Measurements from ENCODE around the gene ANKS6.

Gene ANKS6

GRCh38 chr9:98830554-98830953 lies 34.2 kb upstream of the ANKS6 start:
- Histone ChIP-seq H3K9me3 (ENCODE audit: control insufficient read depth, insufficient read depth, low read length) (no peaks in the 10 kb centered on the region), H3K27me3 (ENCODE audit: control insufficient read depth, low read length) (no peaks in the 10 kb centered on the region), H3K4me1 (ENCODE audit: control insufficient read depth, low read length) (no peaks in the 10 kb centered on the region), H3K4me3 (ENCODE audit: low read length) (no peak overlapping the region), H4K20me1 (ENCODE audit: control insufficient read depth, insufficient read depth, low read depth, low read length) (no peaks in the 10 kb centered on the region), H3F3A (ENCODE audit: control insufficient read depth, insufficient read depth) (no peaks in the 10 kb centered on the region), H3K79me2 (ENCODE audit: control insufficient read depth, low read length) (no peaks in the 10 kb centered on the region), H3K36me3 (ENCODE audit: control insufficient read depth, low read length) (no peaks in the 10 kb centered on the region), H3K4me2 (ENCODE audit: low read length) (no peak overlapping the region), H3K9me2 (replicated peaks; ENCODE audit: control insufficient read depth, low read length) (no peaks in the 10 kb centered on the region), H3K27ac (ENCODE audit: low read depth, low read length) (no peak overlapping the region)
- TF ChIP-seq CTCF (IDR thresholded peaks at IDR 0.05; ENCODE audit: low read depth, low read length, poor library complexity, severe bottlenecking) (no peak), EZH2phosphoT487 (IDR thresholded peaks at IDR 0.05; ENCODE audit: borderline replicate concordance, low read length) (no peak)

- H3K9me3 ChIP-seq (ENCODE audit: control insufficient read depth, insufficient read depth, low read length), result no peaks in the 10 kb centered on the region
- H4K20me1 ChIP-seq (ENCODE audit: control insufficient read depth, insufficient read depth, low read depth, low read length), result no peaks in the 10 kb centered on the region
- H3K9me2 ChIP-seq (replicated peaks; ENCODE audit: control insufficient read depth, low read length), result no peaks in the 10 kb centered on the region
- H3K79me2 ChIP-seq (ENCODE audit: control insufficient read depth, low read length), result no peaks in the 10 kb centered on the region
- no peak for TF ChIP-seq EZH2phosphoT487 (IDR thresholded peaks at IDR 0.05; ENCODE audit: borderline replicate concordance, low read length)
- no peak for TF ChIP-seq CTCF (IDR thresholded peaks at IDR 0.05; ENCODE audit: low read depth, low read length, poor library complexity, severe bottlenecking)
- H3K36me3 ChIP-seq (ENCODE audit: control insufficient read depth, low read length), result no peaks in the 10 kb centered on the region
- no peak overlapping the region for H3K27ac ChIP-seq (ENCODE audit: low read depth, low read length)
- H3K4me1 ChIP-seq (ENCODE audit: control insufficient read depth, low read length), result no peaks in the 10 kb centered on the region
- no peaks in the 10 kb centered on the region for H3K27me3 ChIP-seq (ENCODE audit: control insufficient read depth, low read length)
- H3K4me3 ChIP-seq (ENCODE audit: low read length), result no peak overlapping the region
- H3K4me2 ChIP-seq (ENCODE audit: low read length), result no peak overlapping the region
- H3F3A ChIP-seq (ENCODE audit: control insufficient read depth, insufficient read depth), result no peaks in the 10 kb centered on the region
Measured at GRCh38 chr9:98829766-98830165, 33.4 kb upstream of the ANKS6 start.

GRCh38 chr9:98826716-98827115 lies 30.4 kb upstream of the ANKS6 start:
- Histone ChIP-seq H3K4me2 (ENCODE audit: low read length) (no peak overlapping the region), H3K4me3 (ENCODE audit: low read length) (no peak overlapping the region), H4K20me1 (ENCODE audit: control insufficient read depth, insufficient read depth, low read depth, low read length) (no peaks in the 10 kb centered on the region), H3K27ac (ENCODE audit: low read depth, low read length) (no peak overlapping the region), H3K9me3 (ENCODE audit: control insufficient read depth, insufficient read depth, low read length) (no peaks in the 10 kb centered on the region), H3K9me2 (replicated peaks; ENCODE audit: control insufficient read depth, low read length) (no peaks in the 10 kb centered on the region), H3K79me2 (ENCODE audit: control insufficient read depth, low read length) (no peaks in the 10 kb centered on the region), H3K36me3 (ENCODE audit: control insufficient read depth, low read length) (no peaks in the 10 kb centered on the region), H3F3A (ENCODE audit: control insufficient read depth, insufficient read depth) (no peaks in the 10 kb centered on the region), H3K27me3 (ENCODE audit: control insufficient read depth, low read length) (no peaks in the 10 kb centered on the region), H3K4me1 (ENCODE audit: control insufficient read depth, low read length) (no peaks in the 10 kb centered on the region)
- no peak for TF ChIP-seq CTCF (IDR thresholded peaks at IDR 0.05; ENCODE audit: low read depth, low read length, poor library complexity, severe bottlenecking)
- no peak for TF ChIP-seq EZH2phosphoT487 (IDR thresholded peaks at IDR 0.05; ENCODE audit: borderline replicate concordance, low read length)

- Histone ChIP-seq H3K27ac (ENCODE audit: low read depth, low read length) (no peak overlapping the region), H4K20me1 (ENCODE audit: control insufficient read depth, insufficient read depth, low read depth, low read length) (no peaks in the 10 kb centered on the region), H3K4me1 (ENCODE audit: control insufficient read depth, low read length) (no peaks in the 10 kb centered on the region), H3K9me2 (replicated peaks; ENCODE audit: control insufficient read depth, low read length) (no peaks in the 10 kb centered on the region), H3K4me3 (ENCODE audit: low read length) (no peak overlapping the region), H3K9me3 (ENCODE audit: control insufficient read depth, insufficient read depth, low read length) (no peaks in the 10 kb centered on the region), H3F3A (ENCODE audit: control insufficient read depth, insufficient read depth) (no peaks in the 10 kb centered on the region), H3K4me2 (ENCODE audit: low read length) (no peak overlapping the region), H3K27me3 (ENCODE audit: control insufficient read depth, low read length) (no peaks in the 10 kb centered on the region), H3K79me2 (ENCODE audit: control insufficient read depth, low read length) (no peaks in the 10 kb centered on the region), H3K36me3 (ENCODE audit: control insufficient read depth, low read length) (no peaks in the 10 kb centered on the region)
- TF ChIP-seq EZH2phosphoT487 (IDR thresholded peaks at IDR 0.05; ENCODE audit: borderline replicate concordance, low read length), result no peak
- no peak for TF ChIP-seq CTCF (IDR thresholded peaks at IDR 0.05; ENCODE audit: low read depth, low read length, poor library complexity, severe bottlenecking)
Measured at GRCh38 chr9:98825414-98825813, 29.1 kb upstream of the ANKS6 start.
